ENCODE results near the gene PNPLA7. TPM values are rescaled to one million over a fixed set of nuclear protein-coding genes. Genes with fewer than 3 reads are reported as not detected.

Gene PNPLA7
- total RNA-seq, 1 experiment from 2014 or later, result 3.9 TPM

DNA sequence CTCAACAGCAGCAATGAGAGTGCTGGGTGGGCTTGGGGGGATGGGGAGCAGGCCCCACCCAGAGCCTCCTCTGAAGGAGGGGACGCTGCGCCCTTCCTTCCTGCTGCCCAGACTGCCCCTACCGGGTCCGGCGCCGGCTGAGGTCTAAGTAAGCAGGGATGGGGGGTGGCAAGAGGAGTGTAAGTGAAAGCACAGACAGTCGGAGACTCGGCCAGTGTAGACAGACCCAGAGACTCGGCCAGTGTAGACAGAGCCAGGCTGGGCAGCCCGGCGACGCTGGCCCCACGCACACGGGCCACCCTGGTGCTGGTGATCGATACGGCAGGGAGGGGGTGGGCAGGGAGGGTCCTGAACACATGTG, 101.6 kb downstream of the PNPLA7 start:
- in situ Hi-C loops (cut with HindIII; ENCODE audit: low pct_unique_long_range_greater_than_20kb, low sequenced_read_pairs), result no loop called here
- Histone ChIP-seq H3K27me3 (ENCODE audit: control insufficient read depth, insufficient read depth, low read length) (no peaks in the 10 kb centered on the region), H3K27ac (ENCODE audit: low read length) (no peak overlapping the region), H3K36me3 (ENCODE audit: control insufficient read depth, insufficient read depth, low read length) (no peaks in the 10 kb centered on the region), H3K9me3 (ENCODE audit: control insufficient read depth, insufficient read depth, low read depth, low read length) (no peaks in the 10 kb centered on the region), H3K4me3 (ENCODE audit: low read depth in 2 of 2, low read length in 2 of 2) (no peak overlapping the region), H3K4me1 (ENCODE audit: control insufficient read depth, insufficient read depth, low read length) (peaks cover 9% of the 10 kb centered on the region)
- DNase-seq (ENCODE audit: low read depth, low spot score) (no peak), ATAC-seq (no peak)
- TF ChIP-seq POLR2AphosphoS5 (IDR thresholded peaks at IDR 0.05; ENCODE audit: low read depth, low read length), result no peak
- TF ChIP-seq, protein P1, sequence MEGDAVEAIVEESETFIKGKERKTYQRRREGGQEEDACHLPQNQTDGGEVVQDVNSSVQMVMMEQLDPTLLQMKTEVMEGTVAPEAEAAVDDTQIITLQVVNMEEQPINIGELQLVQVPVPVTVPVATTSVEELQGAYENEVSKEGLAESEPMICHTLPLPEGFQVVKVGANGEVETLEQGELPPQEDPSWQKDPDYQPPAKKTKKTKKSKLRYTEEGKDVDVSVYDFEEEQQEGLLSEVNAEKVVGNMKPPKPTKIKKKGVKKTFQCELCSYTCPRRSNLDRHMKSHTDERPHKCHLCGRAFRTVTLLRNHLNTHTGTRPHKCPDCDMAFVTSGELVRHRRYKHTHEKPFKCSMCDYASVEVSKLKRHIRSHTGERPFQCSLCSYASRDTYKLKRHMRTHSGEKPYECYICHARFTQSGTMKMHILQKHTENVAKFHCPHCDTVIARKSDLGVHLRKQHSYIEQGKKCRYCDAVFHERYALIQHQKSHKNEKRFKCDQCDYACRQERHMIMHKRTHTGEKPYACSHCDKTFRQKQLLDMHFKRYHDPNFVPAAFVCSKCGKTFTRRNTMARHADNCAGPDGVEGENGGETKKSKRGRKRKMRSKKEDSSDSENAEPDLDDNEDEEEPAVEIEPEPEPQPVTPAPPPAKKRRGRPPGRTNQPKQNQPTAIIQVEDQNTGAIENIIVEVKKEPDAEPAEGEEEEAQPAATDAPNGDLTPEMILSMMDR (IDR thresholded peaks at IDR 0.05), result no peak
- intact Hi-C loops (cut with micrococcal nuclease; ENCODE audit: unreplicated experiment), result no loop called here
- ChIA-PET POLR2A (no interaction called here), CTCF (no interaction called here)
- BruUV-seq (replicated peaks), result no TSS peak

- H3K9me3 ChIP-seq (ENCODE audit: control insufficient read depth, insufficient read depth, low read depth, low read length), result no peaks in the 10 kb centered on the region
- in situ Hi-C loops (cut with HindIII; ENCODE audit: low pct_unique_long_range_greater_than_20kb, low sequenced_read_pairs), result no loop called here
- ATAC-seq, result peak; percentile 25; the same call in 1 of the 2 replicates
- no peak for TF ChIP-seq TCF7L2 (IDR thresholded peaks at IDR 0.05; ENCODE audit: low read depth, low read length)
- TF ChIP-seq, protein P1 (IDR thresholded peaks at IDR 0.05), result no peak
- no peak for TF ChIP-seq SIN3A (IDR thresholded peaks at IDR 0.05; ENCODE audit: borderline replicate concordance, insufficient read depth, low read depth, low read length)
- TF ChIP-seq, protein P2, sequence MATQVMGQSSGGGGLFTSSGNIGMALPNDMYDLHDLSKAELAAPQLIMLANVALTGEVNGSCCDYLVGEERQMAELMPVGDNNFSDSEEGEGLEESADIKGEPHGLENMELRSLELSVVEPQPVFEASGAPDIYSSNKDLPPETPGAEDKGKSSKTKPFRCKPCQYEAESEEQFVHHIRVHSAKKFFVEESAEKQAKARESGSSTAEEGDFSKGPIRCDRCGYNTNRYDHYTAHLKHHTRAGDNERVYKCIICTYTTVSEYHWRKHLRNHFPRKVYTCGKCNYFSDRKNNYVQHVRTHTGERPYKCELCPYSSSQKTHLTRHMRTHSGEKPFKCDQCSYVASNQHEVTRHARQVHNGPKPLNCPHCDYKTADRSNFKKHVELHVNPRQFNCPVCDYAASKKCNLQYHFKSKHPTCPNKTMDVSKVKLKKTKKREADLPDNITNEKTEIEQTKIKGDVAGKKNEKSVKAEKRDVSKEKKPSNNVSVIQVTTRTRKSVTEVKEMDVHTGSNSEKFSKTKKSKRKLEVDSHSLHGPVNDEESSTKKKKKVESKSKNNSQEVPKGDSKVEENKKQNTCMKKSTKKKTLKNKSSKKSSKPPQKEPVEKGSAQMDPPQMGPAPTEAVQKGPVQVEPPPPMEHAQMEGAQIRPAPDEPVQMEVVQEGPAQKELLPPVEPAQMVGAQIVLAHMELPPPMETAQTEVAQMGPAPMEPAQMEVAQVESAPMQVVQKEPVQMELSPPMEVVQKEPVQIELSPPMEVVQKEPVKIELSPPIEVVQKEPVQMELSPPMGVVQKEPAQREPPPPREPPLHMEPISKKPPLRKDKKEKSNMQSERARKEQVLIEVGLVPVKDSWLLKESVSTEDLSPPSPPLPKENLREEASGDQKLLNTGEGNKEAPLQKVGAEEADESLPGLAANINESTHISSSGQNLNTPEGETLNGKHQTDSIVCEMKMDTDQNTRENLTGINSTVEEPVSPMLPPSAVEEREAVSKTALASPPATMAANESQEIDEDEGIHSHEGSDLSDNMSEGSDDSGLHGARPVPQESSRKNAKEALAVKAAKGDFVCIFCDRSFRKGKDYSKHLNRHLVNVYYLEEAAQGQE (IDR thresholded peaks at IDR 0.05; ENCODE audit: insufficient read depth in 1 of 2, low read depth in 2 of 2, low read length in 1 of 2), result no peak
- no peak for TF ChIP-seq POLR2AphosphoS5 (IDR thresholded peaks at IDR 0.05; ENCODE audit: low read depth, low read length)
- peaks cover 9% of the 10 kb centered on the region for H3K4me1 ChIP-seq (ENCODE audit: control insufficient read depth, insufficient read depth, low read length)
- H3K27me3 ChIP-seq (ENCODE audit: control insufficient read depth, insufficient read depth, low read length), result no peaks in the 10 kb centered on the region
- H3K4me3 ChIP-seq (ENCODE audit: low read depth in 2 of 2, low read length in 2 of 2), result no peak overlapping the region
- H3K36me3 ChIP-seq (ENCODE audit: control insufficient read depth, insufficient read depth, low read length), result no peaks in the 10 kb centered on the region
- ChIA-PET POLR2A (no interaction called here), CTCF (no interaction called here)
- TSS peak; percentile 69 for BruUV-seq (replicated peaks)
- no peak for DNase-seq (ENCODE audit: low read depth, low spot score)
- H3K27ac ChIP-seq (ENCODE audit: low read length), result no peak overlapping the region
- intact Hi-C loops (cut with micrococcal nuclease; ENCODE audit: unreplicated experiment), result no loop called here
Observed at GRCh38 chr9:137447722-137448601, 102.2 kb downstream of the PNPLA7 start.

Measured in Panc1 (cell line).